ENCODE data around the gene PWWP3B.

The PWWP3B gene

GRCh38 chrX:106168107-106168506 lies at the start of gene PWWP3B:
PWWP3B (plus strand) TSS chrX:106168305; CDS start chrX:106205433, 37,128 bp downstream.
- H3K36me3 ChIP-seq: no peaks in the 10 kb centered on the region
- no peaks in the 10 kb centered on the region for H4K20me1 ChIP-seq
- H3K4me1 ChIP-seq: no peaks in the 10 kb centered on the region
- no peaks in the 10 kb centered on the region for H3K9me3 ChIP-seq
- no peak within 1 kb of the TSS for H3K9ac ChIP-seq
- peaks cover 16% of the 10 kb centered on the region; the same call in 1 of the 2 replicates for H3K27me3 ChIP-seq
- no peak within 1 kb of the TSS for H3K4me3 ChIP-seq
- TF ChIP-seq Cebpa-rat (IDR thresholded peaks at IDR 0.05): no peak
- H3K4me2 ChIP-seq: no peak within 1 kb of the TSS
- no peak within 1 kb of the TSS for H3K27ac ChIP-seq

GRCh38 chrX:106139048-106139447 lies 29.1 kb upstream of the PWWP3B start:
- no peaks in the 10 kb centered on the region for H3K4me1 ChIP-seq
- H3K36me3 ChIP-seq: no peaks in the 10 kb centered on the region
- no peaks in the 10 kb centered on the region for H4K20me1 ChIP-seq
- H3K4me3 ChIP-seq: no peak overlapping the region
- H3K4me2 ChIP-seq: no peak overlapping the region
- no peak for TF ChIP-seq Cebpa-rat (IDR thresholded peaks at IDR 0.05)
- peaks cover 32% of the 10 kb centered on the region for H3K27me3 ChIP-seq
- no peak overlapping the region for H3K27ac ChIP-seq
- peaks cover 13% of the 10 kb centered on the region; the same call in 1 of the 2 replicates for H3K9me3 ChIP-seq
- no peak overlapping the region for H3K9ac ChIP-seq

- Histone ChIP-seq H3K4me2 (no peak overlapping the region), H3K27ac (no peak overlapping the region), H3K27me3 (peaks cover 23% of the 10 kb centered on the region), H3K4me3 (no peak overlapping the region), H3K36me3 (no peaks in the 10 kb centered on the region), H3K9me3 (peaks cover 27% of the 10 kb centered on the region), H3K9ac (no peak overlapping the region), H4K20me1 (no peaks in the 10 kb centered on the region), H3K4me1 (peaks cover 2% of the 10 kb centered on the region)
- no peak for TF ChIP-seq Cebpa-rat (IDR thresholded peaks at IDR 0.05)
Measured at GRCh38 chrX:106144755-106145639, 23.1 kb upstream of the PWWP3B start.

- no peak overlapping the region for H3K27ac ChIP-seq
- no peaks in the 10 kb centered on the region for H4K20me1 ChIP-seq
- peaks cover 9% of the 10 kb centered on the region for H3K4me1 ChIP-seq
- H3K27me3 ChIP-seq: no peaks in the 10 kb centered on the region
- H3K36me3 ChIP-seq: no peaks in the 10 kb centered on the region
- no peaks in the 10 kb centered on the region for H3K9me3 ChIP-seq
- H3K9ac ChIP-seq: no peak overlapping the region
- H3K4me3 ChIP-seq: no peak overlapping the region
- TF ChIP-seq Cebpa-rat (IDR thresholded peaks at IDR 0.05): no peak
- H3K4me2 ChIP-seq: peak overlapping the region; percentile 38
Measured at GRCh38 chrX:106150701-106151100, 17.4 kb upstream of the PWWP3B start.

- no peak for TF ChIP-seq Cebpa-rat (IDR thresholded peaks at IDR 0.05)
- no peak overlapping the region for H3K27ac ChIP-seq
- H3K36me3 ChIP-seq: no peaks in the 10 kb centered on the region
- H3K27me3 ChIP-seq: no peaks in the 10 kb centered on the region
- H3K4me3 ChIP-seq: no peak overlapping the region
- H4K20me1 ChIP-seq: no peaks in the 10 kb centered on the region
- H3K4me1 ChIP-seq: no peaks in the 10 kb centered on the region
- no peak overlapping the region for H3K9ac ChIP-seq
- H3K4me2 ChIP-seq: no peak overlapping the region
- no peaks in the 10 kb centered on the region for H3K9me3 ChIP-seq
Measured at GRCh38 chrX:106159861-106160282, 8.2 kb upstream of the PWWP3B start.

GRCh38 chrX:106170318-106170717 lies 2.2 kb downstream of the PWWP3B start:
- Histone ChIP-seq H3K9me3 (no peaks in the 10 kb centered on the region), H3K4me1 (no peaks in the 10 kb centered on the region), H3K9ac (no peak overlapping the region), H3K4me2 (no peak overlapping the region), H3K27me3 (peaks cover 16% of the 10 kb centered on the region; the same call in 1 of the 2 replicates), H3K4me3 (no peak overlapping the region), H3K27ac (no peak overlapping the region), H4K20me1 (no peaks in the 10 kb centered on the region), H3K36me3 (no peaks in the 10 kb centered on the region)
- no peak for TF ChIP-seq Cebpa-rat (IDR thresholded peaks at IDR 0.05)

- H3K36me3 ChIP-seq: no peaks in the 10 kb centered on the region
- TF ChIP-seq Cebpa-rat (IDR thresholded peaks at IDR 0.05): no peak
- no peak overlapping the region for H3K27ac ChIP-seq
- no peaks in the 10 kb centered on the region for H4K20me1 ChIP-seq
- H3K4me1 ChIP-seq: no peaks in the 10 kb centered on the region
- peaks cover 16% of the 10 kb centered on the region; the same call in 1 of the 2 replicates for H3K27me3 ChIP-seq
- no peak overlapping the region for H3K9ac ChIP-seq
- no peaks in the 10 kb centered on the region for H3K9me3 ChIP-seq
- no peak overlapping the region for H3K4me3 ChIP-seq
- H3K4me2 ChIP-seq: no peak overlapping the region
Measured at GRCh38 chrX:106171293-106171820, 3.3 kb downstream of the PWWP3B start.

- H3K36me3 ChIP-seq: no peaks in the 10 kb centered on the region
- peaks cover 11% of the 10 kb centered on the region for H3K9me3 ChIP-seq
- H3K27ac ChIP-seq: no peak overlapping the region
- no peak overlapping the region for H3K4me3 ChIP-seq
- H4K20me1 ChIP-seq: no peaks in the 10 kb centered on the region
- no peak overlapping the region for H3K9ac ChIP-seq
- no peak overlapping the region for H3K4me2 ChIP-seq
- H3K27me3 ChIP-seq: peaks cover 60% of the 10 kb centered on the region
- no peaks in the 10 kb centered on the region for H3K4me1 ChIP-seq
- TF ChIP-seq Cebpa-rat (IDR thresholded peaks at IDR 0.05): no peak
Measured at GRCh38 chrX:106177106-106177981, 9.2 kb downstream of the PWWP3B start.

GRCh38 chrX:106177982-106178321 lies 9.8 kb downstream of the PWWP3B start:
- Histone ChIP-seq H4K20me1 (no peaks in the 10 kb centered on the region), H3K36me3 (no peaks in the 10 kb centered on the region), H3K4me2 (no peak overlapping the region), H3K27me3 (peaks cover 64% of the 10 kb centered on the region), H3K4me3 (no peak overlapping the region), H3K9ac (no peak overlapping the region), H3K4me1 (no peaks in the 10 kb centered on the region), H3K27ac (no peak overlapping the region), H3K9me3 (peaks cover 11% of the 10 kb centered on the region)
- no peak for TF ChIP-seq Cebpa-rat (IDR thresholded peaks at IDR 0.05)

Measured in BLaER1 (cell line).